ENCODE results near the gene WFDC1.

Gene WFDC1

DNA sequence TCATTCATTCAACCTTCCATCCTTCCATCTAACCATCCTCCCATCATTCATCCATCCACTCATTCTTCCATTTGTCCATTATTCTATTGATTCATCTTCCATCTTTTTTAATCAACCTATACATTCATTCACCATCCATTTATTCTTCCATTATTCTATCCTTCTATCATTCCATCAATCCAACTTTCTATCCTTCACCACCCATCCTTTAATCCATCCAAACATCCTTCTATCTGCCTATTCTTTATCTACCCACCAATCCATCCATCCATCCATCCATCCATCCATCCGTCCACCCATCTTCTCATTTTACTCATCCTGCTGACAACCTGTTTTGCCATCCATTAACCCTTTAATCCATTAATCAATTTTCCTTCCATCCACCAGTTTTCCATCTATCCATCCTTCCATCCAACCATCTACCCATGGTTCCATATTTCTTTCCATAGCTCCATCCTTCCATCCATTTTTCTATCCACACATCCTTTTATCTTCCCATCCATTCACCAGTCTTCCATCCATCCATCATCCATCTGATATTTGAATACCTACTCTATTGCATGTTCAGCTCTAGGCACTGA lies 21.8 kb upstream of the WFDC1 start:
- DNase-seq (ENCODE audit: low spot score): no peak

GRCh38 chr16:84274515-84274914 lies 20.2 kb upstream of the WFDC1 start:
- DNase-seq (ENCODE audit: low spot score): no peak

DNA sequence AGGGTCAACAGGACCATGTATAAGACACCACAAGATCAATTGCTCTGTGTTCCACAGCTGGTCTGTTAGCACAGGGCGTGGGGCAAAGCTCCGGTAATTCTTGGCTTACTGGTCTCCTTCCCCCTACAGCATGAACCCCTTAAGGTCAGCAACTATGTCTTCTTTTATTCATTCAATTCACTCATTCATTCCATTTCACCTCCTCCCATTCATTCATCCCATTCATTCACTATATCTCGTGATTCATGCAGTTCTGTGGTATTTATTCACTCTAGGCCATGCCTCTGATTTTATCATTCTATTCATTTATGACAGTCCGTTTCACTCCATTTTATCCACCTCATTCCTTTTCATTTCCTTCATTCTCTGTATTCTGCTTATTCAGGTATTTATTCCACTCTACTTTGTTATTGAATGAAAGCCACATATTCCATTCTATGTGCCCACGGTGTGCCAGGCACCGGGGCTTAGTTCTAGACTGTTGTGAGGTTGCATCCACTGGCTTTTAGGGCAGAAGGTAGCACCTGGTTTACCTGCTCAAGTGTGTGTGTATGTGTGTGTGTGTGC lies 19.0 kb upstream of the WFDC1 start:
- DNase-seq (ENCODE audit: low spot score): peak; percentile 21

- no peak for DNase-seq (ENCODE audit: low spot score)
Measured at GRCh38 chr16:84277244-84277823, 17.3 kb upstream of the WFDC1 start.

GRCh38 chr16:84278333-84278732 lies 16.3 kb upstream of the WFDC1 start:
- DNase-seq (ENCODE audit: low spot score): no peak

- DNase-seq (ENCODE audit: low spot score): no peak
Measured at GRCh38 chr16:84278968-84279367, 15.7 kb upstream of the WFDC1 start.

DNA sequence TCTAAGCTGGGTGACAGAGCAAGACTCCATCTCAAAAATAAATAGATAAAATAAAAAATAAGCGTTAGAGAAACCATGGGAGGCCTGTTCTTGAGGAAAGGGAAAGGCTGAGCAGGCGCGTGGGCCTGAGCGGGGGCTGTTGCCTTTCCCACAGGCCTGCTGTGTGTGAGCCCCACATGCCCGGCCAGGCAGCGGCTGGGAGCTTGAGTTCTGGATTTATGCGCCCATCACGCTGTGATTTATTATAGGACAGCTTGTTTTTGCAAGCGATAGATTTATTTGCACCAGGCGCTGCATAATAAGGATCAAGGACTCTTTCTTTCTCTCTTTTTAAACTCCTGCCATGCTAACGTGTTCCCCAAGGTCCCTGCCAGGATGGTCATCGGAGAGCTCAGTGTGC lies 14.8 kb upstream of the WFDC1 start:
- DNase-seq (ENCODE audit: low spot score): no peak

GRCh38 chr16:84281074-84281473 lies 13.6 kb upstream of the WFDC1 start:
- no peak for DNase-seq (ENCODE audit: low spot score)

- no peak for DNase-seq (ENCODE audit: low spot score)
Measured at GRCh38 chr16:84282533-84282932, 12.1 kb upstream of the WFDC1 start.

DNA sequence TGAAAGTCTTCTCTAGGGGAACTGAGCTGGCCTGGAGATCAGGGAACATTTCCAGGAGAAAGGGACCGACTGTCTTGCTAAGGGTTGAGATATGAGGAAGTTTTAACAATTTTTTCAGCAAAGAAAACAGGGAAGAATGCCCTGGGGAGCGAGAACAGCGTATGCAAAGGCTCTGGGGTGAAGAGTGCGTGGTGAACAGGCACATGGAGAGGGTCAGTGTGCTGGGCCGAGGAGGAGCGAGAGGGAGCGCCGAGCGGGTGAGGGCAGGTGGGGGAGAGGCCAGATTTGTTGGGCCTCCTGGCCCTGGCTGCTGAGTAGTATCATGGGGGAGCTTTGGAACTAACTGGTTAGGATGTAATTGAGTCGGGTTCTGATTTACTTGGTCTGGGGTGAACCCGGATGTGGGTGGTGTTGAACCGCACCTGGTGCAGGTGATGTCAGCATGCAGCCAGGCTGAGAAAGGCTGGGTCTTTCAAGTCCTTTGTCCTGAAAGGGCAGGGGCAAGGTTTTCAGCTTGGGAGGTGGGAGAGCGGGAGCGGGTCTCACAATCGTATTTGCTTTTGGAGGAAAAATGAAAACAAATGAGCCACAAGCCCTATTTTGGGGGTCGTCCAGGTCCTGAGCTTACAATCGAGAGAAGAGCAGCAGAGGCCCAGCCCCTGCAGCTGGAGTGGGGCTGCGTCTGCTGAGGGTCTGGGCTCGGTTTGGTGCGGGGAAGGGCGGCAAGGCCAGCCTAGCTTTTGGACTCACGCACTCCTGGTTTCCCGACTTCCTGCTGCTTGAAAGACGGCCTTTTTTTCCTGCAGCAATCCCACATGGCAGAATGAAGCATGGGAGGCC lies 11.1 kb upstream of the WFDC1 start:
- DNase-seq (ENCODE audit: low spot score): no peak

- DNase-seq (ENCODE audit: low spot score): no peak
Measured at GRCh38 chr16:84284154-84284722, 10.4 kb upstream of the WFDC1 start.

DNA sequence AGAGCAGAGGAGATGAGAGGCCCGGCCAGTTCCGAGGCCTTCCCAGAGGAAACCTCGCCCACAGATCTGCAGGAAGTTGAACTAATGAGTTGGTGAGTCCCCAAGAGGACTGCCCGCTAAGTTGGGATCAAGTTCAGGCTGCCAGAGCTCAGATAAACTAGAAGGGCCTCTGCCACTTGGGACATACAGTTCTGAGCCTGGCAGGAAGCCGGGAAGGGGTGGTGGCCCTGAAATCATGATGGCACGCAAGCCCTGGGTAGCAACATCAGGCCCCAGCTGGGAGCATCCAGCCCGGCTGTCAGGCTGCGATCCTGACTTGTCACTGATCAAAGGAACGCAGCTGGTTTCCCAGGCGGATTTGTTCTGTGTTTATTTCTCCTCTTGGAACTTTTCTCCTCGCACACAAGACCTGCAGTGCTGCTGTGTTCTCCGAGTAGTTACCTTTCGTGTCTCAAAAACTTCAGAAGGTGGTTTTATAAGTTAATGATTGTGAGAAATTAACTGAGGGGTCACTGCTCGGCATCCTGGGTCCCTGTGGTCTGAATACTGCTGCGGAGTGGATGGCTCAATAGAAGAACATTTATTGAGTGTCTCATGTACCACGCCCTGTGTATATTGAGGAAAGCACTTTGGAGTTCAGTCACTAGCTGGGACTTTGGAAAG lies 8.0 kb upstream of the WFDC1 start:
- DNase-seq (ENCODE audit: low spot score): no peak

- no peak for DNase-seq (ENCODE audit: low spot score)
Measured at GRCh38 chr16:84288902-84289301, 5.8 kb upstream of the WFDC1 start.

DNA sequence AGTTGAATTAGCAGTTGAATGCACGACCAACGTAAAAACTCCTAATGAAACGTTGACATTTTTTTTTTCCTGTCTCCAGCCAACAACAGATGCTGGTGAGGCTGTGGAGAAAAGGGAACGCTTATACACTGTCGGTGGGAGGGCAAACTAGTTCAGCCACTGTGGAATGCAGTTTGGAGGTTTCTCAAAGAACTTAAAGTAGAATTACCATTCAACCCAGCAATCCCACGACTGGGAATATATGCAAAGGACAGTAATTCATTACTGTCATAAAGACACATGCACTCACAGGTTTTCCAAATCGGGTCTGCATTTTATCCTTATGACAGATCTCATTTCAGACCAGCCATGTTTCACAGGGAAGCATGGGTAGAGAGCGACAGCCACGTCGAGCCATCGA lies 3.5 kb upstream of the WFDC1 start:
- DNase-seq (ENCODE audit: low spot score): no peak

- no peak for DNase-seq (ENCODE audit: low spot score)
Measured at GRCh38 chr16:84292011-84292410, 2.7 kb upstream of the WFDC1 start.

GRCh38 chr16:84293406-84293805 lies 1.3 kb upstream of the WFDC1 start:
- no peak for DNase-seq (ENCODE audit: low spot score)

- DNase-seq (ENCODE audit: low spot score): no peak
Measured at GRCh38 chr16:84294117-84294516, 561 bp upstream of the WFDC1 start.

- no peak for DNase-seq (ENCODE audit: low spot score)
Measured at GRCh38 chr16:84295203-84295860, 654 bp downstream of the WFDC1 start.

DNA sequence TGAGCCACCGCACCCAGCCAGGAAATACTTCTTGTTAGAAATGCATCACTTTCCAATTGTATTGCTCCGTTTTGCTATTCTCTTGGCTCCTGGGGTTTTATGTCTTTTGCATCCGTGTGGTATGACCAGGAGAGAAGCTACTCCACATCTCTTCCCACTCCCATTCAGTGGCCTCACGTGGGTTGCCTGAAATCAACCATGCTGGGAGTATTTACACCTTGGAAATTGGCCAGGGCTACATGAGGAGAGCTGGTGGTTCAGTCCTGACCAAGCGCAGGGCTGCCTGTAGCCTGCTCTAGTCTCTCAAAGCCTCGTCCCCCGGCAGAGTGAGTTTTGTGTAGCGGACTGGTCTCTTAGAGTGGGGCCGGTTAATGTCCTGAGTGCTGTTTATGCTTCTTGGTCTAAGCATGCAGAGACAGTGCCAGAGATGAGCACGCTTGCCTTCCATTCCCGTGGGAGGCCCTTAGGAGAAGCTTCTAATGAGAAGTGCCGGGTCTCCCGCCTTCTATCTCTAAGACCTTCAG lies 3.8 kb downstream of the WFDC1 start:
- DNase-seq (ENCODE audit: low spot score): no peak

GRCh38 chr16:84299734-84300440 lies 5.2 kb downstream of the WFDC1 start:
- no peak for DNase-seq (ENCODE audit: low spot score)

All from COLO829 (cell line).